A673 (cell line): Measurements from ENCODE around the gene CHD2.

ENCODE experiments used
- EZH2 ChIP-seq: fragments of 200-600 bp; sonication (generic); IDR thresholded peaks from 2 replicates; pipeline ENCODE4 v1.6.1; 2017; ENCODE audit warnings: borderline replicate concordance, low read depth, mild to moderate bottlenecking, mixed read lengths, antibody characterized with exemption, low read length; ENCODE audit not compliant: poor library complexity, severe bottlenecking
- TF ChIP-seq, protein P1 (sequence below): fragments of 300-800, 200-600 bp; sonication (generic); conservative IDR thresholded peaks from 2 replicates; pipeline ENCODE4 v1.5.1; 2017; ENCODE audit warnings: low read depth, mild to moderate bottlenecking, antibody characterized with exemption, low read length, moderate library complexity, mixed read lengths

- TF ChIP-seq, protein P1, sequence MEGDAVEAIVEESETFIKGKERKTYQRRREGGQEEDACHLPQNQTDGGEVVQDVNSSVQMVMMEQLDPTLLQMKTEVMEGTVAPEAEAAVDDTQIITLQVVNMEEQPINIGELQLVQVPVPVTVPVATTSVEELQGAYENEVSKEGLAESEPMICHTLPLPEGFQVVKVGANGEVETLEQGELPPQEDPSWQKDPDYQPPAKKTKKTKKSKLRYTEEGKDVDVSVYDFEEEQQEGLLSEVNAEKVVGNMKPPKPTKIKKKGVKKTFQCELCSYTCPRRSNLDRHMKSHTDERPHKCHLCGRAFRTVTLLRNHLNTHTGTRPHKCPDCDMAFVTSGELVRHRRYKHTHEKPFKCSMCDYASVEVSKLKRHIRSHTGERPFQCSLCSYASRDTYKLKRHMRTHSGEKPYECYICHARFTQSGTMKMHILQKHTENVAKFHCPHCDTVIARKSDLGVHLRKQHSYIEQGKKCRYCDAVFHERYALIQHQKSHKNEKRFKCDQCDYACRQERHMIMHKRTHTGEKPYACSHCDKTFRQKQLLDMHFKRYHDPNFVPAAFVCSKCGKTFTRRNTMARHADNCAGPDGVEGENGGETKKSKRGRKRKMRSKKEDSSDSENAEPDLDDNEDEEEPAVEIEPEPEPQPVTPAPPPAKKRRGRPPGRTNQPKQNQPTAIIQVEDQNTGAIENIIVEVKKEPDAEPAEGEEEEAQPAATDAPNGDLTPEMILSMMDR, result no peak
- TF ChIP-seq EZH2, result no peak
Observed at GRCh38 chr15:92910451-92910850, 10.3 kb downstream of the CHD2 start.
